ENCODE results near the gene PRR32.

GRCh38 chrX:126836186-126836585 lies 16.7 kb downstream of the PRR32 start:
- no peak for TF ChIP-seq MYC (IDR thresholded peaks at IDR 0.05; ENCODE audit: low read depth, low read length)
- no peak for TF ChIP-seq MYC (CRISPR knock-in tag; IDR thresholded peaks at IDR 0.05; ENCODE audit: borderline replicate concordance, low read depth)
- TF ChIP-seq ZBED1 (IDR thresholded peaks at IDR 0.05) = no peak
- no peak for TF ChIP-seq CTCF (IDR thresholded peaks at IDR 0.05 in 2 of 3, conservative IDR thresholded peaks at IDR 0.05 in 1 of 3; ENCODE audit: insufficient read depth in 2 of 3, low read depth in 1 of 3, low read length in 3 of 3)
- TF ChIP-seq ETV6 (IDR thresholded peaks at IDR 0.05; ENCODE audit: borderline replicate concordance in 1 of 2, low read depth in 2 of 2, low read length in 1 of 2) = no peak
- TF ChIP-seq ETV6 (CRISPR knock-in tag; IDR thresholded peaks at IDR 0.05; ENCODE audit: borderline replicate concordance) = no peak
- no peak for TF ChIP-seq NFIX (CRISPR knock-in tag; IDR thresholded peaks at IDR 0.05; ENCODE audit: low read depth)
- TF ChIP-seq SMC3 (conservative IDR thresholded peaks at IDR 0.05; ENCODE audit: insufficient read depth, low read depth, low read length) = no peak
- TF ChIP-seq HCFC1 (IDR thresholded peaks at IDR 0.05; ENCODE audit: low read depth, low read length) = no peak
